NCI-H146 treated with DMSO at 0.1 percent for 48 hours (cell line): Measurements from ENCODE around the gene PRAC1.
A peak's percentile ranks its signal among the peaks of the same experiment; 100 is the strongest.

Source experiments
- DNase-seq: peaks from one replicate; lab custom pipeline; 2025; ENCODE audit not compliant: unreplicated experiment; lab: John Stamatoyannopoulos, UW

PRAC1 gene

DNA sequence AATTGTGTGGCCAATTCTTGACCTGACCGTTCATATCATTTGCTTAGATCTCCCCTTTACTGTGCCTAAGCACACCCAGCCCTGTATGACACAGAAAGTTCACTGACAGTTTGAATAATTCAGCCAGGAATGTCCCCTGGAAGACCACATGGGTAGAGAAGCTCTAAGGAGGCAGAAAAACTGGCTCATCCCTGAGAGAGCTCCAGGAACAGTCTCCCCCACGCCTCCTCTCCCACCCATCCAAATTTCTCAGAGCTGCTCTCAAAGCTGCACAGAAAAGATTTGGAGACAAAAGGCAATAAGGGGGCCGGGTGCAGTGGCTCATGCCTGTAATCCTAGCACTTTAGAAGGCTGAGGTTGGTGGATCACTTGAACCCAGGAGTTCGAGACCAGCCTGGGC lies 11.2 kb downstream of the PRAC1 start:
- no peak for DNase-seq

DNA sequence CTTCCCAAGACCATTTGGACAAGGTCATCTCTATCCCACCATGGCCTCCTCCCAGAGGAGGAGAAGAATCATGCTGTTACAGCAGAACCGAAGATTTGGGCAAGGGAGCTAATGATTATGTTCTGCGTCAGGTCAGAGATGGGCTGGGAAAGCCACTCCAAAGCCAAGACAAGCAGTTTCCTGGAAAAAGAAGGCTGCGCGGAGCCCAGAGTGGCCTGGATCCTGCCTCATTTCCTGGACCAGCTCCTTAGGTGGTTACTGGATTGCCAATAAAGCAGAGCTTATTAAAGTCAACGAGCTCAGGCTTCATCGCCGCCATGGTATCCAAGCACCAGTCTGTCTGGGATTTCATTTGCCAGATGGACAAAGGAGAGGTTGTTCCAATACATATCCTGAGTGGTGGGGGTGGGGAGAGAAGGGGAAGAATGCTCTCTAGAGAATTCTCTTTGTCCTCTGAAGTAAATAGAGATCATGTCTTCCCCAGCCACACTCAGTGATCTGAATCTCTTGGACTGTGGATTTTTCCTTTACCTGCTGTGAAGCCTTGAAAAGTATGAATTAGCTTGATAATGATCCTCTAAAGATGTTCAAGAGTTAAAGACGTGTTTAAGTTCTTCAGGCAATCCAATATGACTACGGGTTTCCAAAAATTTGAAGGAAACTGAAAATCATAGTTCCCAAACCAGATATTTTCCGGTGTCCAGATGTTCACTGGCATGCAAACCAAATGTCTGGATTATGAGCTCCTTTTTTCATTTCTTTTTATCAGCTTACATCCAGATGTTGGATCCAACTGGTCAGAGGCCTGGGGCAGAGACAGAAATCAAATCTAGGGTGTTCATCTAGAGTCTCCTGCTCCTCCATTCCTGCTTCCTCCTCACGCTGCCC lies 17.7 kb downstream of the PRAC1 start:
- no peak for DNase-seq

DNA sequence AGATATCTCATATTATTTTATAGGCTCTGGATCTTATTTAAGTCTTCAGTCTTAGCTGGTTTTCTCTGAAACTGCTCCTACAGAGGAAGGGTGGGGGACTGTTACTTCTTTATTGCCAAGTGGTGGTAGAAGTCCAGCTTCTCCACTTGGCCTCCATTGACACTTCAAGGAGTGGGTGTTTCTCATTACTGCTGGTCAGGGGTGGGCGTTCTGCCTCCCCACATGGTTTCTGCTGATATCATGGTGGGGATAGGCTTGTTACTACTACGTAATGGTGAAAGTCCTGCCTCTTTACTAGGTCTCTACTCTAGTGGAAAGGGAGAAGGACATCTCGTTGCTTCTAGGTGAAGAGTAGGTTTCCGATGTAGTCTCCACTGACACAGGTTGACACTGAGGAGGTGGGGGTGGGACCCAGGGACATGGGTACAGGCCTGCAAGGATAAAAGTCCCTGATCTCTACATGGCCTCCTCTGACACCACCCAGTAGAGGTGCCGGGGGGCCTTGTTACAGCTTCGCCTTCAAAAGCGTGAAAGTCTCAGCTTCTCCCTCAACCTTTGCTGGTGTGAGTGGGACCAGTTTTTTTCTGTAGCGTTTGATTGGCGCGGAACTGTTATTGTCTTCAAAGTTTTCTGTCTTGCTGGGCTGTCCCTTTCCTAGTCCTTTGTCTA lies 20.3 kb downstream of the PRAC1 start:
- no peak for DNase-seq

DNA sequence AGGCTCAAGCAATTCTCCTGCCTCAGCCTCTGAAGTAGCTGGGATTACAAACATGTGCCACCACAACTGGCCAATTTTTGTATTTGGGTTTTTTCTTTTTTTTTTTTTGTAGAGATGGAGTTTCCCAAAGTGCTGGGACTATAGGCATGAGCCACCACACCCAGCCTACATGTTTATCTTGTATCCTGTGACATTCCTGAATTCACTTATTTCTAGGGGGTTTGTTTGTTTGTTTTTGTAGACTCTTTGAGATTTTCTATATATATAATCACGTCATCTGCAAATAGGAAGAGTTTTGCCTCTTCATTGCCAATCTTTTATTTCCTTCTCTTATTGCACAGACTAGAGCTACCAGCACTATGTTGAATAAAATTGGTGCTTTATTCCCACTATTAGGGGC lies 29.1 kb downstream of the PRAC1 start:
- DNase-seq = no peak

DNA sequence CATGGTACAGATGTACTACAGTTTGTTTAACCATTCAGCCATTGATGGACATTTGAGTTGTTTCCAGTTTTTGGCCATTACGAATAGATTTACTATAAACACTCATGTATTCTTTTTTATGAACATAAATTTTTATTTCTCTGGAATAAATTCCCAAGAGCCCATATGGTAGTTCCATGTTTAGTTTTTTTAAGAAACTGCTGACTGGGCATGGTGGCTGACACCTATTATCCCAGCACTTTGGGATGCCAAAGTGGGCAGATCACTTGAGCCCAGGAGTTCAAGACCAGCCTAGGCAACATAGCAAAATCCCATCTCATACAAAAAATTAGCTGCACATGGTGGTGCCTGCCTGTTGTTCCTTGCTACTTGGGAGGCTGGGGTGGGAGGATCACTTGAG lies 30.3 kb downstream of the PRAC1 start:
- DNase-seq = no peak

DNA sequence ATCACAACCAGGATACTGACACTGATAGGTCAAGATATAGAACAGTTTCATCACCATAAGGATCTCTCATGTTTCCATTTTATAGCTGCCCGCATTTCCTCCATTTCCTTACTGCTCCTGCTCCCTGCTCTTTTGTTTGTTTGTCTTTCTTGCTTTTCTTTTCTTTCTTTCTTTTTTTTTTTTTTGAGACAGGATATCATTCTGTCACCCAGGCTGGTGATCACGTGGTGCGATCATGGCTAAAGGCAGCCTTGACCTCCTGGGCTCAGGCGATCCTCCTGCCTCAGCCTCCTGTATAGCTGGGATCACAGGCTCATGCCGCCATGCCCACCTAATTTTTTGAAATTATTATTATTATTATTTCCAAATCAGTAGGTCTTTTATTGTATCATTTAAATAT lies 31.7 kb downstream of the PRAC1 start:
- DNase-seq = no peak

DNA sequence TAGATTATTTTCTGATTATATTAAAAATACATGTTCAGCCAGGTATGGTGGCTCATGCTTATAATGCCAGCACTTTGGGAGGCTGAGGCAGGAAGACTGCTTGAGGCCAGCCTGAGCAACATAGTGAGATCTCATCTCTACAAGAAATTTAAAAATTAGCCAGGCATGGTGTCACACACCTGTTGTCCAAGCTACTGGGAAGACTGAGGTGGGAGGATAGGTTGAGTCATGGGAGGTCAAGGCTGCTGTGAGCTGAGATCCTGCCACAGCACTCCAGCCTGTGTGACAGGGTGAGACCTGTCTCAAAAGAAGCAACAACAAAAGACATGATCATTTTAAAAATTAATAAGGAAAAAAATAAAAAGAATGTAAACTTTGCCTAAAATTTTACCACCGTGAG lies 40.7 kb downstream of the PRAC1 start:
- no peak for DNase-seq

DNA sequence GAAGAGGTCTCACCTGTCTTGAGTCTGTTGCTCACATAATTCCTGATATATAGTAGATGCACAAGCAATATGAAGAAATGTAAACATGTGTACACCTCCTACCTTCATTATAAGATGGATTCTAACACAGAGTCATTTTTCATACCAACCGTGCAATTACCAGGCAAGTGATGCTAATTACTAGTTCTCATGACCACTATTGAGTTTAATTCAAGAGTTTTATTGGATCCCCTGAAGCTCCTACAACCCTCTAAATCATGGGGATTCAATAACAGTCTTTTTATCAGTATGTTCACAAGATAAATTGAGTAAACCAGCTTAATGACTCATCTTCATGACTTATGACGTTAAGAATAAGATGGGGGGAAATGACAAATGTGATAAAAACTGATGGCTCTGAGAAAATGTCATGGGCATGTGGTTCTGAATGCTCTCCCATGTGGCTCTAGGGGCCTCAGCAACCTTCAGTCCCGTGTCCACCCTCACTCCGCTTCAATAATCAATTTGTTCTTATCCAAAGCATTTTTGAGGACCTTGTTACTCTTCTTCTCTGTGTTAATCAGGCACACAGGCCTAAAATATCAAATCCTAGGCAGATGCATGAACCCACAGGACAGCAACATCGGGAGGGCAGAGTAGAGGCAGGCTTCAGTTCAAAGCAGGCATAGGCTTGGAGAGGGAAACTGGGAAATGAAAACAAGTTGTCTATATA lies 42.8 kb downstream of the PRAC1 start:
- no peak for DNase-seq

DNA sequence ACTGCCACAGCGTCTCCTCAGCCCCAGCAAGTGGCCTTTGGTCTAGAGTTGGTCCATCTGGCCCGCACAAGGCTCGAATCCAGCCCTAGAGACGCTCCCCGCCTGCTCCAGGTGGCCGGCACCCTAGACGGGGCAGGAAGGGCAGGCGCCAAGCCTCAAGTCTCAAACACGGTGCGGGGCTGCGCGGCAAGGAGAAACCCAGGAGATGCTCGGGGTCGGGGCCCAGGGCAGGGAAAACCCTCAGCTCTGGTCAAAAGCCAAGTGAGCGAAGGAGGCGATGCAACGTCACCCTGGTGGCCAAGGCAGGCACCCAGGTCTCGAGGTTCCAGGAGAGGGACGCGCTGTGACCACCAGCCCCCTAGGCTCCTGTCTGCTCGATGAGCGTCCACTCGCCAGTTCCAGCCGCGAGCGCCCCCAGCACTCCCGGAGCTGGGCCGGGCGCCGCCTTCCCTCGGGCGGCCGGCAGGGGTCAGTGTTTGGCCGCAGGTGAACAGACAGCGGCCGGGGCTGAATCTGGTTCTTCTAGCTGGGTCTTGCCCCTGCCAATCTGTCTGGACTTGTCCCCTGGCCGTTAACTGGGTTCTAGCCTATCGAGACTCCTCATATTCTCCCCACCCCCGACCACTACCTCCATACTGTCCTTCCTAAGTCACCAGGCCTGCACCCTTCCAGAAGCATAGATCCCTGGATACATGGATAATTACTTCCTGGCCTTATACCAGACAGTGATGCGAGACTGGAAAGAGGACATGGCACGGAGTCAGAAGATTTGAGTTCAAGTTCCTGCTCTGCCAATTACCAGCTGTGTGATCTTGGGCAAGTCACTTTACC lies 44.0 kb downstream of the PRAC1 start:
- peak; percentile 21 for DNase-seq

DNA sequence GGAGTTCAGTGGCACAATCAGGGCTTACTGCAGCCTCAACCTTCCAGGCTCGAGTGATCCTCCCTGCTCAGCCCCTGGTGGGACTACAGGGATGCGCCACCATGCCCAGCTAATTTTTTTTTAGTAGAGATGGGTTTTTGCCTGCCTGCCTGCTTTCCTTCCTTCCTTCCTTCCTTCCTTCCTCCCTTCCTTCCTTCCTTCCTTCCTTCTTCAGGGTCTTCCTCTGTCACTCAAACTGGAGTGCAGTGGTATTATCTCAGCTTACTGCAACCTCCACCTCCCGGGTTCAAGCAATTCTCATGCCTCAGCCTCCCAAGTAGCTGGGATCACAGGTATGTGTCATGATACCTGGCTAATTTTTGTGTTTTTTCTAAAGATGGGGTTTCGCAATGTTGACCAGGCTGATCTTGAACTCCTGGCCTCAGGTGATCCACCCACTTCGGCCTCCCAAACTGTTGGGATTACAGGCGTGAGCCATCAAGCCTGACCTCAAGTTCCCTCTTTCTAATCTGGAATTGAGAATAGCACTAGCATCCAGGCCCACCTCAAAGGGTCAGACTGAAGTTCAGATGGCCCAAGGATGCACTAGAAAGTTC lies 45.3 kb downstream of the PRAC1 start:
- no peak for DNase-seq

DNA sequence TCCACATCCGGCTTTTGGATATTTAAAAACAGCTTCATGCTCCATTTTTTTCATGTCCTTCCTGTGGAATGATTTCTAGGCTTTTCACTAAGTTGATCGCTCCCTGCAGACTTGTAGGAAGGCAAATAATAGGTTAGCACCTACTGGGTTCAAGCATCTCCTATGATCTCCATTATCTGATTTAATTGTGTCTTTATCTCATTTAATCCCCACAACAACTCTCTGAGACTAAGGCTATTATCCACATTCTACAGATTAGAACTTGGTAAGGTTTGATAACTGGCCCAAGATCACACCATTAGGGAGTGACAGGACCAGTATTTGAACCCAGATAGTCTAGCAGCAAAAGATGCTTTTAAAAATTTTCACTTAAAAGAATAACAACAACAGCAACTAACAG lies 50.0 kb downstream of the PRAC1 start:
- no peak for DNase-seq
